ENCODE results near the gene MYT1. TPM values are rescaled to one million over a fixed set of nuclear protein-coding genes. Genes with fewer than 3 reads are reported as not detected.
A peak's percentile ranks its signal among the peaks of the same experiment; 100 is the strongest.
"Not testable (repeated sequence)": the region's sequence is repeated elsewhere in the genome, so short reads cannot be mapped to it uniquely, and the experiment has no call there.

MYT1 gene
- total RNA-seq, 1 experiment from 2014 or later, result 0.22 TPM

- Histone ChIP-seq H2AFZ (ENCODE audit: low read length) (no peak overlapping the region), H3K27me3 (ENCODE audit: low read length) (no peaks in the 10 kb centered on the region), H3K9ac (ENCODE audit: low read length) (no peak overlapping the region), H3K9me3 (ENCODE audit: low read length) (no peaks in the 10 kb centered on the region), H3K4me1 (ENCODE audit: insufficient read depth, low read length) (no peaks in the 10 kb centered on the region), H3K4me2 (ENCODE audit: low read length) (no peak overlapping the region), H3K9me2 (replicated peaks; ENCODE audit: low read length) (no peaks in the 10 kb centered on the region), H3K79me2 (ENCODE audit: low read length) (no peaks in the 10 kb centered on the region), H3K27ac (ENCODE audit: low read length) (no peak overlapping the region), H3F3A (ENCODE audit: low read length, unreplicated experiment) (no peaks in the 10 kb centered on the region), H4K20me1 (ENCODE audit: low read length) (no peaks in the 10 kb centered on the region), H3K4me3 (ENCODE audit: low read length) (no peak overlapping the region), H3K36me3 (ENCODE audit: low read depth, low read length) (no peaks in the 10 kb centered on the region)
- POLR2A ChIA-PET (ENCODE audit: unreplicated experiment), result no interaction called here
- TF ChIP-seq EZH2phosphoT487 (IDR thresholded peaks at IDR 0.05; ENCODE audit: borderline replicate concordance, low read length) (no peak), EZH2 (IDR thresholded peaks at IDR 0.05; ENCODE audit: low read length, unreplicated experiment) (no peak), CTCF (conservative IDR thresholded peaks at IDR 0.05; ENCODE audit: low read depth, low read length) (no peak)
- ATAC-seq (no peak), DNase-seq (no peak)
- intact Hi-C loops (cut with micrococcal nuclease), result no loop called here
- no TSS peak for BruUV-seq (replicated peaks)
- CTCF ChIA-PET, result no interaction called here
These were observed 119.4 kb downstream of the MYT1 start for GRCh38 chr20:64283646-64284045.

- POLR2A ChIA-PET (ENCODE audit: unreplicated experiment); H3K4me1 ChIP-seq (ENCODE audit: insufficient read depth, low read length); intact Hi-C loops (cut with micrococcal nuclease); H3K27ac ChIP-seq (ENCODE audit: low read length); H3K27me3 ChIP-seq (ENCODE audit: low read length); CTCF ChIA-PET; BruUV-seq (replicated peaks); H3K9me2 ChIP-seq (replicated peaks; ENCODE audit: low read length); H3K36me3 ChIP-seq (ENCODE audit: low read depth, low read length); H3K9me3 ChIP-seq (ENCODE audit: low read length); H3K9ac ChIP-seq (ENCODE audit: low read length); H3K4me2 ChIP-seq (ENCODE audit: low read length); H3K4me3 ChIP-seq (ENCODE audit: low read length); H4K20me1 ChIP-seq (ENCODE audit: low read length); H3F3A ChIP-seq (ENCODE audit: low read length, unreplicated experiment); H2AFZ ChIP-seq (ENCODE audit: low read length); H3K79me2 ChIP-seq (ENCODE audit: low read length): not testable (repeated sequence)
- TF ChIP-seq CTCF (conservative IDR thresholded peaks at IDR 0.05; ENCODE audit: low read depth, low read length), result peak; percentile 71; the same call in 1 of the 2 replicates
- DNase-seq (peak; percentile 37), ATAC-seq (peak; percentile 20; the same call in 1 of the 2 replicates)
These were observed 121.6 kb downstream of the MYT1 start for GRCh38 chr20:64285579-64286446.

GRCh38 chr20:64286447-64287263 is 122.4 kb downstream of the MYT1 start:
- CTCF ChIA-PET; intact Hi-C loops (cut with micrococcal nuclease); H3K79me2 ChIP-seq (ENCODE audit: low read length); DNase-seq; BruUV-seq (replicated peaks); H3K27ac ChIP-seq (ENCODE audit: low read length); H3K4me2 ChIP-seq (ENCODE audit: low read length); H2AFZ ChIP-seq (ENCODE audit: low read length); H3K36me3 ChIP-seq (ENCODE audit: low read depth, low read length); H3K27me3 ChIP-seq (ENCODE audit: low read length); H3K9me3 ChIP-seq (ENCODE audit: low read length); ATAC-seq; H3K4me3 ChIP-seq (ENCODE audit: low read length); H3K9me2 ChIP-seq (replicated peaks; ENCODE audit: low read length); H3K9ac ChIP-seq (ENCODE audit: low read length); H3F3A ChIP-seq (ENCODE audit: low read length, unreplicated experiment); H3K4me1 ChIP-seq (ENCODE audit: insufficient read depth, low read length); H4K20me1 ChIP-seq (ENCODE audit: low read length); POLR2A ChIA-PET (ENCODE audit: unreplicated experiment): not testable (repeated sequence)

- H2AFZ ChIP-seq (ENCODE audit: low read length); ATAC-seq; H3K4me3 ChIP-seq (ENCODE audit: low read length); H3K9me2 ChIP-seq (replicated peaks; ENCODE audit: low read length); DNase-seq; H3K27me3 ChIP-seq (ENCODE audit: low read length); H4K20me1 ChIP-seq (ENCODE audit: low read length); H3K9ac ChIP-seq (ENCODE audit: low read length); H3K27ac ChIP-seq (ENCODE audit: low read length); H3F3A ChIP-seq (ENCODE audit: low read length, unreplicated experiment); H3K4me1 ChIP-seq (ENCODE audit: insufficient read depth, low read length); H3K4me2 ChIP-seq (ENCODE audit: low read length); BruUV-seq (replicated peaks); intact Hi-C loops (cut with micrococcal nuclease); CTCF ChIA-PET; H3K36me3 ChIP-seq (ENCODE audit: low read depth, low read length); POLR2A ChIA-PET (ENCODE audit: unreplicated experiment); H3K79me2 ChIP-seq (ENCODE audit: low read length); H3K9me3 ChIP-seq (ENCODE audit: low read length): not testable (repeated sequence)
These were observed 123.0 kb downstream of the MYT1 start for GRCh38 chr20:64287264-64287590.

All from PC-3 (cell line).